H1 (cell line): Measurements from ENCODE around the gene KNDC1. TPM values are rescaled to one million over a fixed set of nuclear protein-coding genes. Genes with fewer than 3 reads are reported as not detected.

Experiments
- CTCF ChIA-PET: fragments of 300-600 bp; sonication (Branson Sonifier 250); formaldehyde crosslinking; loops from one replicate; lab custom pipeline; 2021; ENCODE audit not compliant: partially characterized antibody; lab: Charles Lee
- POLR2A ChIA-PET: fragments of 300-600 bp; sonication (Branson Sonifier 250); formaldehyde crosslinking; loops from one replicate; lab custom pipeline; 2021; ENCODE audit warnings: inconsistent platforms; ENCODE audit not compliant: partially characterized antibody; lab: Charles Lee
- DNase-seq, 2 experiments: peaks; one replicate each; pipeline versions ENCODE4 v3.0.0 to v3.0.0-alpha.2; 2010 to 2022; ENCODE audit warnings: low spot score in 2 of 2, low read depth in 1 of 2, mixed read lengths in 1 of 2
- FAIRE-seq: peaks from 2 replicates; lab custom pipeline; 2011; peaks lifted over from hg19 to GRCh38; lab: Jason Lieb, UNC
- H2AFZ ChIP-seq: 2 replicates; pipeline ENCODE4 v1.8.1; 2012; ENCODE audit warnings: low read length, inconsistent platforms
- H2AK5ac ChIP-seq: 2 replicates; pipeline ENCODE4 v1.6.1; 2013; ENCODE audit warnings: low read depth, low read length
- H2BK120ac ChIP-seq: replicated peaks from 2 replicates; pipeline ENCODE3; 2013; ENCODE audit warnings: low read depth, low read length, inconsistent platforms
- H2BK12ac ChIP-seq: 2 replicates; pipeline ENCODE4 v1.6.1; 2013; ENCODE audit warnings: low read depth, low read length
- H2BK15ac ChIP-seq: 2 replicates; pipeline ENCODE4 v1.6.1; 2013; ENCODE audit warnings: low read length
- H2BK20ac ChIP-seq: 2 replicates; pipeline ENCODE4 v1.6.1; 2013; ENCODE audit warnings: low read length
- H2BK5ac ChIP-seq: 2 replicates; pipeline ENCODE4 v1.6.1; 2013; ENCODE audit warnings: low read depth, low read length
- H3K14ac ChIP-seq: 2 replicates; pipeline ENCODE4 v1.6.1; 2013; ENCODE audit warnings: inconsistent platforms; ENCODE audit not compliant: insufficient read length
- H3K18ac ChIP-seq: 2 replicates; pipeline ENCODE4 v1.6.1; 2013; ENCODE audit warnings: low read length; ENCODE audit errors: extremely low read depth
- H3K23ac ChIP-seq: 2 replicates; pipeline ENCODE4 v1.6.1; 2013; ENCODE audit warnings: inconsistent platforms; ENCODE audit not compliant: insufficient read length
- H3K23me2 ChIP-seq: 2 replicates; pipeline ENCODE4 v1.6.1; 2013; ENCODE audit warnings: low read depth, low read length
- H3K27ac ChIP-seq: 2 replicates; pipeline ENCODE4 v1.6.1; 2011; ENCODE audit warnings: low read depth, low read length, inconsistent platforms
- H3K27me3 ChIP-seq, 4 experiments: replicated peaks in 1 of 4; 1 replicate in 1 of 4; 2 replicates in 3 of 4; pipeline versions ENCODE4 v1.6.1 to v1.8.1; 2011 to 2013; ENCODE audit warnings: low read length in 3 of 4, mild to moderate bottlenecking in 3 of 4, inconsistent platforms in 2 of 4, mixed read lengths in 2 of 4, moderate library complexity in 1 of 4; ENCODE audit not compliant: control insufficient read depth in 3 of 4, insufficient read depth in 3 of 4; ENCODE audit errors: extremely low read depth in 1 of 4
- H3K36me3 ChIP-seq, 4 experiments: 2 replicates each; pipeline versions ENCODE4 v1.6.1 to v1.8.1; 2011 to 2013; ENCODE audit warnings: mild to moderate bottlenecking in 4 of 4, low read length in 3 of 4, moderate library complexity in 2 of 4, control low read depth in 1 of 4, inconsistent platforms in 1 of 4; ENCODE audit not compliant: insufficient read depth in 4 of 4, control insufficient read depth in 2 of 4
- H3K4ac ChIP-seq: replicated peaks from 2 replicates; pipeline ENCODE3; 2013; ENCODE audit warnings: low read length, low read depth, mixed read lengths, inconsistent platforms; ENCODE audit not compliant: insufficient read length
- H3K4me1 ChIP-seq, 4 experiments: replicated peaks in 1 of 4; 1 replicate in 1 of 4; 2 replicates in 3 of 4; pipeline versions ENCODE4 v1.6.1 to v1.8.1; 2011 to 2013; ENCODE audit warnings: low read length in 3 of 4, inconsistent platforms in 2 of 4, mixed read lengths in 1 of 4; ENCODE audit not compliant: insufficient read depth in 4 of 4, control insufficient read depth in 3 of 4
- H3K4me2 ChIP-seq, 2 experiments: 2 replicates each; pipeline versions ENCODE4 v1.6.1 to v1.8.1; 2011 to 2013; ENCODE audit warnings: low read depth in 2 of 2, low read length in 2 of 2, control low read depth in 1 of 2, inconsistent platforms in 1 of 2, mild to moderate bottlenecking in 1 of 2; ENCODE audit not compliant: insufficient read depth in 1 of 2
- H3K4me3 ChIP-seq, 4 experiments: fragments of 200-600, 300-600 bp in 1 of 4; sonication (generic), shearing (Covaris generic), sonication (Bioruptor Twin) in 1 of 4; 2 replicates each; pipeline versions ENCODE4 v1.5.1 to v1.8.1; 2011 to 2016; ENCODE audit warnings: low read length in 4 of 4, low read depth in 3 of 4, control low read depth in 2 of 4, inconsistent platforms in 2 of 4, mild to moderate bottlenecking in 2 of 4, mixed read lengths in 1 of 4, moderate library complexity in 1 of 4; ENCODE audit not compliant: insufficient read depth in 2 of 4; ENCODE audit errors: extremely low read depth in 1 of 4
- H3K56ac ChIP-seq: replicated peaks from 2 replicates; pipeline ENCODE3; 2013; ENCODE audit warnings: low read depth, mild to moderate bottlenecking, mixed read lengths, low read length, inconsistent platforms; ENCODE audit not compliant: insufficient read length
- H3K79me1 ChIP-seq: 2 replicates; pipeline ENCODE4 v1.6.1; 2013; ENCODE audit warnings: low read depth, low read length, control low read depth
- H3K79me2 ChIP-seq, 2 experiments: 2 replicates each; pipeline versions ENCODE4 v1.6.1 to v1.8.1; 2012 to 2013; ENCODE audit warnings: low read length in 2 of 2, mild to moderate bottlenecking in 2 of 2, inconsistent platforms in 1 of 2; ENCODE audit not compliant: insufficient read depth in 2 of 2, control insufficient read depth in 1 of 2
- H3K9ac ChIP-seq, 4 experiments: replicated peaks in 1 of 4; 1 replicate in 1 of 4; 2 replicates in 3 of 4; pipeline versions ENCODE4 v1.6.1 to v1.8.1; 2011 to 2013; ENCODE audit warnings: low read depth in 3 of 4, low read length in 3 of 4, control low read depth in 2 of 4, mild to moderate bottlenecking in 2 of 4, moderate library complexity in 2 of 4, inconsistent platforms in 1 of 4; ENCODE audit errors: extremely low read depth in 1 of 4
- H3K9me3 ChIP-seq, 2 experiments: 2 replicates each; pipeline versions ENCODE4 v1.6.1 to v1.8.1; 2012 to 2013; ENCODE audit warnings: mild to moderate bottlenecking in 2 of 2, moderate library complexity in 2 of 2, control low read depth in 1 of 2, inconsistent platforms in 1 of 2, low read depth in 1 of 2, low read length in 1 of 2, mixed read lengths in 1 of 2; ENCODE audit not compliant: insufficient read depth in 2 of 2
- H4K20me1 ChIP-seq, 2 experiments: replicated peaks in 1 of 2; 2 replicates each; pipeline versions ENCODE3 to v1.8.1; 2011 to 2013; ENCODE audit warnings: inconsistent platforms in 2 of 2, low read length in 2 of 2, mild to moderate bottlenecking in 1 of 2; ENCODE audit not compliant: insufficient read depth in 2 of 2, control insufficient read depth in 1 of 2
- H4K5ac ChIP-seq: 2 replicates; pipeline ENCODE4 v1.6.1; 2013; ENCODE audit warnings: low read length, low read depth, mixed read lengths, inconsistent platforms; ENCODE audit not compliant: insufficient read length
- H4K8ac ChIP-seq: 2 replicates; pipeline ENCODE4 v1.8.0; 2013; ENCODE audit warnings: mild to moderate bottlenecking, moderate library complexity, low read length, inconsistent platforms; ENCODE audit not compliant: insufficient read depth; ENCODE audit errors: extremely low read depth
- H4K91ac ChIP-seq: replicated peaks from 2 replicates; pipeline ENCODE3; 2013; ENCODE audit warnings: low read length, mixed read lengths, inconsistent platforms; ENCODE audit not compliant: insufficient read length
- BCL11A ChIP-seq, 2 experiments: IDR thresholded peaks; one replicate each; pipeline ENCODE4 v1.6.1; 2011; ENCODE audit warnings: low read depth in 2 of 2, low read length in 2 of 2, mild to moderate bottlenecking in 2 of 2
- EZH2 ChIP-seq: fragments of 200-600 bp; sonication (generic); IDR thresholded peaks from 2 replicates; pipeline ENCODE4 v1.7.1; 2012; ENCODE audit warnings: low read depth, mild to moderate bottlenecking, moderate library complexity, low read length, inconsistent platforms; ENCODE audit not compliant: severe bottlenecking
- RXRA ChIP-seq: IDR thresholded peaks from 2 replicates; pipeline ENCODE4 v1.6.1; 2011; ENCODE audit warnings: low read depth, mild to moderate bottlenecking, low read length, moderate library complexity; ENCODE audit not compliant: insufficient read depth
- SAP30 ChIP-seq: fragments of 300-600 bp; sonication (generic); IDR thresholded peaks from 2 replicates; pipeline ENCODE4 v1.7.1; 2012; ENCODE audit warnings: low read length, moderate library complexity, mild to moderate bottlenecking, inconsistent platforms; ENCODE audit not compliant: insufficient read depth, insufficient replicate concordance
- SIX5 ChIP-seq: IDR thresholded peaks from 2 replicates; pipeline ENCODE4 v1.6.1; 2011; ENCODE audit warnings: mild to moderate bottlenecking, low read depth, low read length
- TBP ChIP-seq: IDR thresholded peaks from 2 replicates; pipeline ENCODE4 v1.6.1; 2011; ENCODE audit warnings: low read depth, low read length, improper control_type of control experiment
- WGBS, 2 experiments: shearing (Covaris generic) in 1 of 2; methylation state at CpG; one replicate each; pipeline versions ENCODE4 v1.1.6 to v1.1.7; 2013 to 2015; ENCODE audit warnings: low lambda C conversion rate in 2 of 2, mixed read lengths in 2 of 2, inconsistent platforms in 1 of 2, low coverage in 1 of 2, missing lambda C conversion rate in 1 of 2; ENCODE audit not compliant: insufficient replicate concordance in 2 of 2, insufficient coverage in 1 of 2, insufficient read length in 1 of 2; ENCODE audit errors: extremely low coverage in 1 of 2, missing lambda C conversion rate in 1 of 2; 5-methylcytosine and 5-hydroxymethylcytosine counted together
- polyA plus RNA-seq, 7 experiments: library from polyadenylated mRNA; depleted of rRNA in 3 of 7; stranded (reverse) in 5 of 7; unstranded in 2 of 7; fragments of >200 nt in 5 of 7; fragments of 200-250 nt in 2 of 7; gene quantifications; 1 replicate in 5 of 7; 2 replicates in 1 of 7; 4 replicates in 1 of 7; pipeline versions ENCODE4 v1.2.1 to v1.2.3, GENCODE V29; 2011 to 2013; ENCODE audit warnings: missing spikeins in 2 of 7, mixed read lengths in 2 of 7
- total RNA-seq: library from RNA; stranded (reverse); fragmentation: NEBNext Ultra II Directional; extraction: Animal tissue kit (Norgen Biotek cat#: 25700); gene quantifications from 2 replicates; pipeline ENCODE4 v1.2.1, GENCODE V29; 2021

Gene KNDC1
- total and polyA plus RNA-seq, 2 of the 8 experiments (the other 6 are each of a cell fraction or from before 2014, with no cell fraction given): 7.5 to 16.7 TPM

DNA sequence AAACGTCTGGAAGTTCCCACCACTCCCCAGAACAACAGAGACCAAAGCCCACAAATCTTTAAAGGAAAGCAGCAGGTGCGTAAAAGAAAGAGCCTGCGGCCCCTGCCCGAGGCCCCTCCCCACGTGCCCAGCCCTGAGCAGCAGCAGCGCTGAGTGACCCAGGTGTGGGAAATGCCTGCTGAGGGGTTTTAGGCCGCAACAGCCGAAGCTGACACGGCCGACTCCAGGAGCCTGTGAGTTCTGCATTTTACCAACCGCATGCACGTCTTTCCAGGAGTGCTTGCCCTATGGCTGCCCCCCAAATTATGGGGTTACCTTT lies 1.6 kb upstream of the KNDC1 start:
- no peak overlapping the region for H3K56ac ChIP-seq
- DNase-seq: no peak

More for the DNA sequence above, 1.6 kb upstream of the KNDC1 start:
- peak overlapping the region; percentile 80; the same call in 1 of the 2 replicates for H2BK12ac ChIP-seq
- H2AFZ ChIP-seq: no peak overlapping the region
- no peak overlapping the region for H3K4me3 ChIP-seq
- H3K23ac ChIP-seq: no peak overlapping the region
- H3K4ac ChIP-seq: no peak overlapping the region
- TF ChIP-seq BCL11A (IDR thresholded peaks at IDR 0.05; ENCODE audit: low read depth in 2 of 2, low read length in 2 of 2): no peak
- no peak for TF ChIP-seq EZH2
- TF ChIP-seq SAP30: no peak
- TF ChIP-seq SIX5: no peak
- TF ChIP-seq TBP: no peak
- TF ChIP-seq RXRA: no peak
- H3K9me3 ChIP-seq: no peaks in the 10 kb centered on the region
- WGBS, 2 experiments: 83% methylated on average over 12 of the region's 12 CpGs; no CpG with 5 or more reads in 1 of the 2 experiments
- peaks cover 0 to 5% (median 0%) of the 10 kb centered on the region in 4 experiments; a peak in 2 of 7 replicates for H3K27me3 ChIP-seq
- CTCF ChIA-PET: interaction anchor here (1.2 to 3.0 kb wide), 6 partner anchors 12 to 61 kb away, joined by 3 to 20 read pairs (median 4); no protein-coding TSS in a partner anchor
- peaks cover 10% of the 10 kb centered on the region for H3K79me1 ChIP-seq
- H3K4me1 ChIP-seq: peaks cover 3 to 36% (median 17%) of the 10 kb centered on the region in 4 experiments
- peak overlapping the region; percentile 31 for H4K5ac ChIP-seq
- H3K27ac ChIP-seq: no peak overlapping the region
- H3K36me3 ChIP-seq: peaks cover 0 to 6% (median 2%) of the 10 kb centered on the region in 4 experiments; a peak in 3 of 8 replicates
- no peak overlapping the region for H4K8ac ChIP-seq
- H2BK15ac ChIP-seq: no peak overlapping the region
- no peak for FAIRE-seq
- peaks cover 0 to 7% of the 10 kb centered on the region in 2 experiments for H4K20me1 ChIP-seq
- H3K9ac ChIP-seq: no peak overlapping the region
- peak overlapping the region; percentile 81; the same call in 1 of the 2 replicates for H2BK5ac ChIP-seq
- peaks cover 12% of the 10 kb centered on the region; the same call in 1 of the 2 replicates for H3K23me2 ChIP-seq
- H3K18ac ChIP-seq: no peak overlapping the region; the same call in none of the 2 replicates
- no peak overlapping the region for H3K4me2 ChIP-seq
- H2BK20ac ChIP-seq: peak overlapping the region; percentile 95; the same call in 1 of the 2 replicates
- H3K14ac ChIP-seq: no peak overlapping the region
- POLR2A ChIA-PET: interaction anchor here (0.7 to 1.7 kb wide), 6 partner anchors 15 to 68 kb away, joined by 3 to 5 read pairs (median 3); no protein-coding TSS in a partner anchor
- peak overlapping the region; percentile 82; the same call in 1 of the 2 replicates for H2AK5ac ChIP-seq
- H4K91ac ChIP-seq: peak overlapping the region; percentile 84
- peak overlapping the region; percentile 95 for H2BK120ac ChIP-seq
- peaks cover 0 to 10% of the 10 kb centered on the region in 2 experiments; a peak in 1 of 4 replicates for H3K79me2 ChIP-seq
